NB4 (cell line): ENCODE data around the gene RNU6-9.

Source experiments
- CTCF ChIP-seq: IDR thresholded peaks from one replicate; pipeline ENCODE4 v1.5.1; 2012; ENCODE audit warnings: low read depth, low read length
- MAX ChIP-seq: IDR thresholded peaks from 2 replicates; pipeline ENCODE4 v1.6.1; 2011; ENCODE audit warnings: low read depth, low read length
- POLR2A ChIP-seq: IDR thresholded peaks from 2 replicates; pipeline ENCODE4 v1.6.1; 2011; ENCODE audit warnings: mild to moderate bottlenecking; ENCODE audit not compliant: insufficient read length; ENCODE audit errors: extremely low read depth

- no peak for TF ChIP-seq MAX
- TF ChIP-seq CTCF, result no peak
- no peak for TF ChIP-seq POLR2A
Observed at GRCh38 chr19:939439-939838, 46.2 kb downstream of the RNU6-9 start.
